Measurements from ENCODE around the gene SLC47A1. TPM values are rescaled to one million over a fixed set of nuclear protein-coding genes. Genes with fewer than 3 reads are reported as not detected.

The SLC47A1 gene
- total and polyA plus RNA-seq, 2 of the 13 experiments (the other 11 are each of a cell fraction or from before 2014, with no cell fraction given): 42.1 to 67.5 TPM

DNA sequence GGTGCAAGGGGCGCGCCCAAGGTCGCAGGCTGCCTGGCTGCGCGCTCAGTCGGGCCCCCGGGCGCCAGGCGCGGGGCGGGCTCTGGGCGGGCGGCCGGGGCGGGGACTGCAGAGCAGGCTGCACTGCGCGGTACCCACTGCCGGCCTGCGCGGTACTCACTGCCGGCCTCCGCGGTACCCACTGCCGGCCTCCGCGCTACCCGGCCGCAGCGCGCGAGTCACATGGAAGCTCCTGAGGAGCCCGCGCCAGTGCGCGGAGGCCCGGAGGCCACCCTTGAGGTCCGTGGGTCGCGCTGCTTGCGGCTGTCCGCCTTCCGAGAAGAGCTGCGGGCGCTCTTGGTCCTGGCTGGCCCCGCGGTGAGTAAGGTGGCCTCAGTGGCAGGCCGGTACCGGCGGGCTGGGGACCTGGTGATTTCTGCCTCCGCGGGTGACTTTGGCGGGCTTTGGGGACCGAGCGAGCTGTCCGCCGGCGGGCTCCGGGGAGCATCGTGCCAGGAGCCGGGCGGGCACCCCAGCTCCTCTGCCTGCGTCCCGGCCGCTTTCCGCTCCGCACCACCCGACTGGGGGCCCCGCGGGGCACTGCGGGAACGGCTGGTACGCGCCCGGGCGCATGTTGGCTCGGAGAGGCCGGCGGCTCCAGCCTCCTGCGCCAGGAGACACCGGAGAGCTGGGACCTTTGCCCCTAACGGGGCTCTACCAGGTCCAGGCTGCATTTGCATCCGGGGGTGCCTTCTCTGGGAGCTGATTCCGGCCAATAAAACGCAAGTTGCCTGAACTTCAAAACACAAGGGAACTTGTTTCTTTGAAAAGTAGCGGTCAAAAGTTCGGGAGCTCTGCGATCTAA lies at the start of gene SLC47A1 (continued):
- TF ChIP-seq, protein P1, sequence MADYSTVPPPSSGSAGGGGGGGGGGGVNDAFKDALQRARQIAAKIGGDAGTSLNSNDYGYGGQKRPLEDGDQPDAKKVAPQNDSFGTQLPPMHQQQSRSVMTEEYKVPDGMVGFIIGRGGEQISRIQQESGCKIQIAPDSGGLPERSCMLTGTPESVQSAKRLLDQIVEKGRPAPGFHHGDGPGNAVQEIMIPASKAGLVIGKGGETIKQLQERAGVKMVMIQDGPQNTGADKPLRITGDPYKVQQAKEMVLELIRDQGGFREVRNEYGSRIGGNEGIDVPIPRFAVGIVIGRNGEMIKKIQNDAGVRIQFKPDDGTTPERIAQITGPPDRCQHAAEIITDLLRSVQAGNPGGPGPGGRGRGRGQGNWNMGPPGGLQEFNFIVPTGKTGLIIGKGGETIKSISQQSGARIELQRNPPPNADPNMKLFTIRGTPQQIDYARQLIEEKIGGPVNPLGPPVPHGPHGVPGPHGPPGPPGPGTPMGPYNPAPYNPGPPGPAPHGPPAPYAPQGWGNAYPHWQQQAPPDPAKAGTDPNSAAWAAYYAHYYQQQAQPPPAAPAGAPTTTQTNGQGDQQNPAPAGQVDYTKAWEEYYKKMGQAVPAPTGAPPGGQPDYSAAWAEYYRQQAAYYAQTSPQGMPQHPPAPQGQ (CRISPR knock-in tag; IDR thresholded peaks at IDR 0.05; ENCODE audit: borderline replicate concordance): no peak
- TF ChIP-seq, protein P2, sequence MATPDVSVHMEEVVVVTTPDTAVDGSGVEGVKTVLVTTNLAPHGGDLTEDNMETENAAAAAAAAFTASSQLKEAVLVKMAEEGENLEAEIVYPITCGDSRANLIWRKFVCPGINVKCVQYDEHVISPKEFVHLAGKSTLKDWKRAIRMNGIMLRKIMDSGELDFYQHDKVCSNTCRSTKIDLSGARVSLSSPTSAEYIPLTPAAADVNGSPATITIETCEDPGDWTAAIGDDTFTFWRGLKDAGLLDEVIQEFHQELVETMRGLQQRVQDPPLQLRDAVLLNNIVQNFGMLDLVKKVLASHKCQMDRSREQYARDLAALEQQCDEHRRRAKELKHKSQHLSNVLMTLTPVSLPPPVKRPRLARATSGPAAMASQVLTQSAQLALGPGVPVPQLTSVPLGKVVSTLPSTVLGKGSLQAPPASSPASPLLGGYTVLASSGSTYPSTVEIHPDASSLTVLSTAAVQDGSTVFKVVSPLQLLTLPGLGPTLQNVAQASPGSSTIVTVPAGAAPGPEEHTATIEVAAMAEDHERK (CRISPR knock-in tag; IDR thresholded peaks at IDR 0.05; ENCODE audit: low read depth): no peak
- TF ChIP-seq, protein P3, sequence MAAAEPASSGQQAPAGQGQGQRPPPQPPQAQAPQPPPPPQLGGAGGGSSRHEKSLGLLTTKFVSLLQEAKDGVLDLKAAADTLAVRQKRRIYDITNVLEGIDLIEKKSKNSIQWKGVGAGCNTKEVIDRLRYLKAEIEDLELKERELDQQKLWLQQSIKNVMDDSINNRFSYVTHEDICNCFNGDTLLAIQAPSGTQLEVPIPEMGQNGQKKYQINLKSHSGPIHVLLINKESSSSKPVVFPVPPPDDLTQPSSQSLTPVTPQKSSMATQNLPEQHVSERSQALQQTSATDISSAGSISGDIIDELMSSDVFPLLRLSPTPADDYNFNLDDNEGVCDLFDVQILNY (CRISPR knock-in tag; conservative IDR thresholded peaks at IDR 0.05): no peak
- TF ChIP-seq ZNF761 (CRISPR knock-in tag; conservative IDR thresholded peaks at IDR 0.05) (no peak), ARNTL (CRISPR knock-in tag; IDR thresholded peaks at IDR 0.05) (no peak; the same call in 1 of the 2 replicates), ZNF83 (CRISPR knock-in tag; IDR thresholded peaks at IDR 0.05; ENCODE audit: borderline replicate concordance) (0 out of 2 replicates have a peak, but pooled peaks have one; percentile 23), CREM (IDR thresholded peaks at IDR 0.05) (no peak), CREM (CRISPR knock-in tag; IDR thresholded peaks at IDR 0.05) (no peak), ZBTB38 (CRISPR knock-in tag; IDR thresholded peaks at IDR 0.05) (no peak), ZSCAN25 (CRISPR knock-in tag; IDR thresholded peaks at IDR 0.05) (no peak), ZNF552 (CRISPR knock-in tag; IDR thresholded peaks at IDR 0.05; ENCODE audit: borderline replicate concordance) (no peak)
- TF ChIP-seq, protein P4, sequence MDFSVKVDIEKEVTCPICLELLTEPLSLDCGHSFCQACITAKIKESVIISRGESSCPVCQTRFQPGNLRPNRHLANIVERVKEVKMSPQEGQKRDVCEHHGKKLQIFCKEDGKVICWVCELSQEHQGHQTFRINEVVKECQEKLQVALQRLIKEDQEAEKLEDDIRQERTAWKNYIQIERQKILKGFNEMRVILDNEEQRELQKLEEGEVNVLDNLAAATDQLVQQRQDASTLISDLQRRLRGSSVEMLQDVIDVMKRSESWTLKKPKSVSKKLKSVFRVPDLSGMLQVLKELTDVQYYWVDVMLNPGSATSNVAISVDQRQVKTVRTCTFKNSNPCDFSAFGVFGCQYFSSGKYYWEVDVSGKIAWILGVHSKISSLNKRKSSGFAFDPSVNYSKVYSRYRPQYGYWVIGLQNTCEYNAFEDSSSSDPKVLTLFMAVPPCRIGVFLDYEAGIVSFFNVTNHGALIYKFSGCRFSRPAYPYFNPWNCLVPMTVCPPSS (IDR thresholded peaks at IDR 0.05): no peak
- TF ChIP-seq, protein P5, sequence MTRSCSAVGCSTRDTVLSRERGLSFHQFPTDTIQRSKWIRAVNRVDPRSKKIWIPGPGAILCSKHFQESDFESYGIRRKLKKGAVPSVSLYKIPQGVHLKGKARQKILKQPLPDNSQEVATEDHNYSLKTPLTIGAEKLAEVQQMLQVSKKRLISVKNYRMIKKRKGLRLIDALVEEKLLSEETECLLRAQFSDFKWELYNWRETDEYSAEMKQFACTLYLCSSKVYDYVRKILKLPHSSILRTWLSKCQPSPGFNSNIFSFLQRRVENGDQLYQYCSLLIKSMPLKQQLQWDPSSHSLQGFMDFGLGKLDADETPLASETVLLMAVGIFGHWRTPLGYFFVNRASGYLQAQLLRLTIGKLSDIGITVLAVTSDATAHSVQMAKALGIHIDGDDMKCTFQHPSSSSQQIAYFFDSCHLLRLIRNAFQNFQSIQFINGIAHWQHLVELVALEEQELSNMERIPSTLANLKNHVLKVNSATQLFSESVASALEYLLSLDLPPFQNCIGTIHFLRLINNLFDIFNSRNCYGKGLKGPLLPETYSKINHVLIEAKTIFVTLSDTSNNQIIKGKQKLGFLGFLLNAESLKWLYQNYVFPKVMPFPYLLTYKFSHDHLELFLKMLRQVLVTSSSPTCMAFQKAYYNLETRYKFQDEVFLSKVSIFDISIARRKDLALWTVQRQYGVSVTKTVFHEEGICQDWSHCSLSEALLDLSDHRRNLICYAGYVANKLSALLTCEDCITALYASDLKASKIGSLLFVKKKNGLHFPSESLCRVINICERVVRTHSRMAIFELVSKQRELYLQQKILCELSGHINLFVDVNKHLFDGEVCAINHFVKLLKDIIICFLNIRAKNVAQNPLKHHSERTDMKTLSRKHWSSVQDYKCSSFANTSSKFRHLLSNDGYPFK (CRISPR knock-in tag; IDR thresholded peaks at IDR 0.05; ENCODE audit: borderline replicate concordance): no peak
- TF ChIP-seq, protein P6, sequence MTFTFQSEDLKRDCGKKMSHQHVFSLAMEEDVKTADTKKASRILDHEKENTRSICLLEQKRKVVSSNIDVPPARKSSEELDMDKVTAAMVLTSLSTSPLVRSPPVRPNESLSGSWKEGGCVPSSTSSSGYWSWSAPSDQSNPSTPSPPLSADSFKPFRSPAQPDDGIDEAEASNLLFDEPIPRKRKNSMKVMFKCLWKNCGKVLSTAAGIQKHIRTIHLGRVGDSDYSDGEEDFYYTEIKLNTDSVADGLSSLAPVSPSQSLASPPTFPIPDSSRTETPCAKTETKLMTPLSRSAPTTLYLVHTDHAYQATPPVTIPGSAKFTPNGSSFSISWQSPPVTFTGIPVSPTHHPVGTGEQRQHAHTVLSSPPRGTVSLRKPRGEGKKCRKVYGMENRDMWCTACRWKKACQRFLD (CRISPR knock-in tag; IDR thresholded peaks at IDR 0.05; ENCODE audit: borderline replicate concordance): no peak
